Measurements from ENCODE around the gene ANGPTL7.

DNA sequence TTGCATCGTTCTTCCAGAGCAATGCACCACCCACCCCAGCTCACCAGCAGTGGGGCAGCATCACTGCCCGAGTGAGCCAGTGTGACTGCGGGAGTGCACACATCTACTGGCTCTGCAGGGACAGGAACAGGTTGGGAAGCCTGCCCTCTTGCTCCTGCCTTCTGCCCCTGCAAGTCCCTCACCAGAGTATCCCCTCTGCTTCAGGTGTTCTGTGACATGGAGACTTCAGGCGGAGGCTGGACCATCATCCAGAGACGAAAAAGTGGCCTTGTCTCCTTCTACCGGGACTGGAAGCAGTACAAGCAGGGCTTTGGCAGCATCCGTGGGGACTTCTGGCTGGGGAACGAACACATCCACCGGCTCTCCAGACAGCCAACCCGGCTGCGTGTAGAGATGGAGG lies 4.2 kb downstream of the ANGPTL7 start:
- TF ChIP-seq, protein P1, sequence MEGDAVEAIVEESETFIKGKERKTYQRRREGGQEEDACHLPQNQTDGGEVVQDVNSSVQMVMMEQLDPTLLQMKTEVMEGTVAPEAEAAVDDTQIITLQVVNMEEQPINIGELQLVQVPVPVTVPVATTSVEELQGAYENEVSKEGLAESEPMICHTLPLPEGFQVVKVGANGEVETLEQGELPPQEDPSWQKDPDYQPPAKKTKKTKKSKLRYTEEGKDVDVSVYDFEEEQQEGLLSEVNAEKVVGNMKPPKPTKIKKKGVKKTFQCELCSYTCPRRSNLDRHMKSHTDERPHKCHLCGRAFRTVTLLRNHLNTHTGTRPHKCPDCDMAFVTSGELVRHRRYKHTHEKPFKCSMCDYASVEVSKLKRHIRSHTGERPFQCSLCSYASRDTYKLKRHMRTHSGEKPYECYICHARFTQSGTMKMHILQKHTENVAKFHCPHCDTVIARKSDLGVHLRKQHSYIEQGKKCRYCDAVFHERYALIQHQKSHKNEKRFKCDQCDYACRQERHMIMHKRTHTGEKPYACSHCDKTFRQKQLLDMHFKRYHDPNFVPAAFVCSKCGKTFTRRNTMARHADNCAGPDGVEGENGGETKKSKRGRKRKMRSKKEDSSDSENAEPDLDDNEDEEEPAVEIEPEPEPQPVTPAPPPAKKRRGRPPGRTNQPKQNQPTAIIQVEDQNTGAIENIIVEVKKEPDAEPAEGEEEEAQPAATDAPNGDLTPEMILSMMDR (IDR thresholded peaks at IDR 0.05), result no peak
- TF ChIP-seq NR1H2 (CRISPR knock-in tag; IDR thresholded peaks at IDR 0.05), result no peak
- no peak for TF ChIP-seq ATF1 (CRISPR knock-in tag; IDR thresholded peaks at IDR 0.05)
- no peak for TF ChIP-seq ZNF232 (CRISPR knock-in tag; IDR thresholded peaks at IDR 0.05)
- TF ChIP-seq CREB1 (CRISPR knock-in tag; IDR thresholded peaks at IDR 0.05), result no peak
- no peak for TF ChIP-seq SP1 (CRISPR knock-in tag; conservative IDR thresholded peaks at IDR 0.05)
- no peak for TF ChIP-seq ZNF263 (CRISPR knock-in tag; IDR thresholded peaks at IDR 0.05; ENCODE audit: low read depth)
- TF ChIP-seq, protein P2, sequence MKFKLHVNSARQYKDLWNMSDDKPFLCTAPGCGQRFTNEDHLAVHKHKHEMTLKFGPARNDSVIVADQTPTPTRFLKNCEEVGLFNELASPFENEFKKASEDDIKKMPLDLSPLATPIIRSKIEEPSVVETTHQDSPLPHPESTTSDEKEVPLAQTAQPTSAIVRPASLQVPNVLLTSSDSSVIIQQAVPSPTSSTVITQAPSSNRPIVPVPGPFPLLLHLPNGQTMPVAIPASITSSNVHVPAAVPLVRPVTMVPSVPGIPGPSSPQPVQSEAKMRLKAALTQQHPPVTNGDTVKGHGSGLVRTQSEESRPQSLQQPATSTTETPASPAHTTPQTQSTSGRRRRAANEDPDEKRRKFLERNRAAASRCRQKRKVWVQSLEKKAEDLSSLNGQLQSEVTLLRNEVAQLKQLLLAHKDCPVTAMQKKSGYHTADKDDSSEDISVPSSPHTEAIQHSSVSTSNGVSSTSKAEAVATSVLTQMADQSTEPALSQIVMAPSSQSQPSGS (CRISPR knock-in tag; IDR thresholded peaks at IDR 0.05; ENCODE audit: borderline replicate concordance, low read depth), result no peak
- TF ChIP-seq, protein P3, sequence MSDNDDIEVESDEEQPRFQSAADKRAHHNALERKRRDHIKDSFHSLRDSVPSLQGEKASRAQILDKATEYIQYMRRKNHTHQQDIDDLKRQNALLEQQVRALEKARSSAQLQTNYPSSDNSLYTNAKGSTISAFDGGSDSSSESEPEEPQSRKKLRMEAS (CRISPR knock-in tag; IDR thresholded peaks at IDR 0.05), result no peak
- TF ChIP-seq, protein P4, sequence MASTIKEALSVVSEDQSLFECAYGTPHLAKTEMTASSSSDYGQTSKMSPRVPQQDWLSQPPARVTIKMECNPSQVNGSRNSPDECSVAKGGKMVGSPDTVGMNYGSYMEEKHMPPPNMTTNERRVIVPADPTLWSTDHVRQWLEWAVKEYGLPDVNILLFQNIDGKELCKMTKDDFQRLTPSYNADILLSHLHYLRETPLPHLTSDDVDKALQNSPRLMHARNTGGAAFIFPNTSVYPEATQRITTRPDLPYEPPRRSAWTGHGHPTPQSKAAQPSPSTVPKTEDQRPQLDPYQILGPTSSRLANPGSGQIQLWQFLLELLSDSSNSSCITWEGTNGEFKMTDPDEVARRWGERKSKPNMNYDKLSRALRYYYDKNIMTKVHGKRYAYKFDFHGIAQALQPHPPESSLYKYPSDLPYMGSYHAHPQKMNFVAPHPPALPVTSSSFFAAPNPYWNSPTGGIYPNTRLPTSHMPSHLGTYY (CRISPR knock-in tag; IDR thresholded peaks at IDR 0.05), result no peak
- no peak for TF ChIP-seq GABPB1 (CRISPR knock-in tag; IDR thresholded peaks at IDR 0.05)

Data from WTC11 (cell line).